SIG-M5 treated with dmso at 0.1 percent for 504 hours (cell line): ENCODE results near the gene FOXL3.

Experiments
- DNase-seq: peaks from one replicate; lab custom pipeline; 2025; ENCODE audit not compliant: unreplicated experiment; lab: John Stamatoyannopoulos, UW

Gene FOXL3

DNA sequence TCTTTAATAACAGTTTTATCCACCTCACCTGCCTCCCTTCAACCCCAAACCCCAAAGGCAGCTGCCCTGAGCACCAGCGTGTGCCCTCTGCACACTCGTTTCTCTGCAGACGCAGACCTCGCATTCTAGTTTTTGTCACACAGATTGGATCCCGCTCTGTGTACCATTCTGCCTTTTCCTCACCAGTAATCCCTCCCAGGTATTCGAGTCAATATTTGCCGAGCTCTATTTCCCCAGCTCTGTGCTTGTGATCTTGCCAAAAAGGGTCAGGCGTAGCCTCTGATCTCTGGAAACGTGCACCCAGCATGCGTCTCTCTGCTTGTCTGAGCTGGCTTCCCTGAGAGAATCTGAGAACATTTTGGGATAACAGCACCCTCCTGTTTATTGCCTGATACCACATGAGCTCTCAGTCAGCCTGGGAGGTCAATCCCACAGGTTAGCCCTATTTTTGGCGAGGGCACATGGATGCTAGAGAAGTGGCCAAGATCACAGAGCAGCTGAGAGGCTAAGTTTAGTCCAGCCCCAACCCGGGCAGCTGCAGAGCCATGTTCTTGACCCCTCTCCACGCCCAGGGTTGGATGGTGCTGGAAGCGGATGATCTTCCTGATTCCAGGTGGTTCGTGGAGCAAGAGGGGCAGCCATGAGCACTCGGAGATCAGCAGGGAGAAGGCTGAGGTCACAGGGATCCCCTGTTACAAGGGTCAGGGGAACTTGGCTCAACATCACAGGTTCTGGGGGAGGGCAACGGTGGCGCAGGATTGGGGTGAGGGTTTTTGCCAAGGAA is 29.1 kb downstream of the FOXL3 start:
- DNase-seq = no peak

DNA sequence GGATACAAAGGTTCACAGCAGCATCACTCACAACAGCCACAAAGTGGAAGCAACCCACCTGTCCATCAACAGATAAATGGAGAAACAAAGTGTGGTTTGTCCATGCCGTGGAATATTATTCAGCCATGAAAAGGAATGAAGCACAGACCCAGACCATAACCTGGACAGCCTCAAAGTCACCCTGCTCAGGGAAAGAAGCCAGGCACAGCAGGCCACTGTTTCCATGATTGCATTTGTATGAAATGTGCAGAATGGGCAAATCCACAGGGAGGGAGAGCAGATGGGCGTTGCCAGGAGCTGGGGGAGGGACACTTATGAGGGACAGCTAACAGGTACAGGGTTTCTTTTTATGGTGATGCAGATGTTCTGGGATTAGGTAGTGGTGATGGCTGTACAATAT is 30.3 kb downstream of the FOXL3 start:
- no peak for DNase-seq

DNA sequence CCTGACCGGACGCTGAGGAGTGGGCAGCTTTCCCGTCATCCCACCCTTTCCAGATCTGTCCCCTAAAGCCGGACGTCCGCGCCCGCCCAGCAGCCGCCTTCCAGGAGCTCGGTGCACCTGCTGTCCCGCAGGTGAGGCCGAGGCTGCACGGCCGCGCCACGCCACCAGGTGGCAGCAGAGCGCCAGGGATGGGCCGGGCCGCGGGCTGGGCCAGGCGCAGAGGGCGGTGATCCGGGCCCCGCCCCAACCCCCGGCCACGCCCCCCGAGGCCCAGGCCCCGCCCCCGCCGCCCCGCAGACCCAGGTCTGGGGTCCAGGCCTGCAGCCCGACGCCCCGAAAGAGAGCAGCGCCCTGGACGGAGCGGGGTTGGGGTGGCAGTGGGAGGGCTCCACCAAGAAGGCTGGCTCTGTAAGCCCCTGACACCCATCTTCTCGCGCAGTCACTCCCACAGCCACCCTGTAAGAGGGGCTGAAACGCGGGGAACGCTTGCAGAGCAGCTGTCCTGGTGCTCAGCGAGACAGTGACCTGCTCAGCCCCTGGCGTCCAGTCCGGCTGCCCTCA is 32.2 kb downstream of the FOXL3 start:
- no peak for DNase-seq

DNA sequence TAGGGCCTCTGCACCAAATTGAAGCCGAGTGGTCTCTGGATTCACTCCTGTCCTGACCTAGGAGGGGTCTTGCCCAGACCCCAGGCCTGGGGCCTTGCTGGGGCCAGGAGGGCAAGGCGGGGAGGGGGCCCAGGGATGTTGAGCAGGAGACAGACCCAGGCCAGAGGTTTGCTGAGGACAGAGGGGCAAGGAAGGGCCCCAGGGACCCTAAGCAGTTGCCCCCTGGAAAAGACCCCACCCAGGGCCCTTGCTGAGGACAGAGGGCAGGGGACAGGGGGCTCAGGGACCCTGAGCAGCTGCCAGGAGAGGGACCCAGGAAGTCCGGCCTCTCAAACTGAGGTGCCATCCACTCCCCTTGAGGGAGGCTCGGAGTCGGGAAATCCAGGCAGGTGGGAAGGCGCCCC is 32.7 kb downstream of the FOXL3 start:
- no peak for DNase-seq

DNA sequence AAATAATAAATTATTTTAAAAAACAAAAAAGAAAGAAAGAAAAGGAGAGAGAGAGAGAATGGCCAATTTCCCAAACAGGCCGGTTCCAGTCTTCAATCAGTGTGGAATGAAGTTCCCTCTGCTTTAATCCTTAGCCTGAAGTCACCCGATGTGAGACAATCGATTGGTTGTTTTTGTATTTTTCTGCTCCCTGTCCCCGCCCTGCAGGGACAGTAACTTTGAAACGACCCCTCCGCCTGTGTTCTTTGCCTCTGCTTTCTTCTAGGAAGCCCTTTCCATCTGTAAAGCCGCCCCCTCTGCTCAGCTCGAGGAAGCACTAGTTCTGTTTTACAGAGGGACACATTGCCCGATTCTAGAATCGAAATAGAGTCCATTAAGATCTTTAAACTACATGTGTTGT is 33.4 kb downstream of the FOXL3 start:
- DNase-seq = no peak

DNA sequence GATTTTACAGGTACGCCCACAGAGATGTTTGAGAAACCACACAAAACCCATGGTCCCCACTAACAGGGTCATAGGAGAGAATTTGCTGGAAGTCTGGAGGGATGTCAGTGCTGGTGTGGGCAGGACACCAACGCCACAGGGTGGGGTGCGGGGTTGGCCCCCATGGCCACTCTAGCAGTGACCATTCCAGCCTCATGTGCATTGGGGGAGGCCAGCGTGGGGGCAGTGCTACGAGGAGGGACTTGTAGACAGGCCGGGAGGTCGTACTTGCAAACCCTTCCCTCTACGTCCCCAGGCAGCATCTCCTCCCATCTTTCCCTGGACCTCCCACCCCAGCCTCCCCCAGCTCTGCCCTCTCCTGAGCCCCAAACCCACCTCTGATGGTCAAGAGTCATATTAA is 34.0 kb downstream of the FOXL3 start:
- DNase-seq = no peak

DNA sequence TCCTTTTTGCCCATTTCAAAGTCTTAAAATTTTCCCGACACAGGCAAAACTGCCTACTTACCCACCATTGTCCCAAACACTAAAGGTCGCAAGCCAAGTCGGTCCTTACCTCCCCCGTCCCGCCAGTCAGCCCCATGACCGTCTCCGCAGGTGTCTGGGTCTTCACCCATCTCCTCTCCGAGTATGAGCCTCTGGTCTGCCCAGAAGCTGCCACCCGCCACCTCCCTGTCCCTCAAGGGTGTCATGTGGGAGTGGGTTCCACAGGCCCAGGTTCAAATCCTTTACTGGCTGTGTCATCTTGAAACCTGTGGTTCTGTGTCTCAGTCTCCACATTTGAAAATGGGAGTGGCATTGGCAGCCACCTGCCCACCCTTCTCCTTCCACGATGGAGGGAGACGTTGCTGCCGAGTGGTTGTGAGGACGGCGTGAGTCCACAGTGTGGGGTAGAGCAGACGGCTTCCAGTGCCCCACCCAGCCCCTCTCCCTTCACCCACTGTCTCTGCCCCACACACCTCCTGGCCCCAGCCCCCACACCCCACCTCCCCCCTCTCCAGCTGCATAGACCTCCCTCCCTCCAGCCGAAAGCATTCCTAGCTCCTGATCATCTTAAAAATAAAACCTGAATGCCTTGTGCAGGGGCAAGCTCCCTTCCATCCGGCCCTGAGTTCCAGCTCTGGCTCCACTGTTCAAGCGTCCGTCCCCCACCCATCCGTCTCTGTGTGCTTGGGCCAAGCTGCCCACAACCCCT is 35.3 kb downstream of the FOXL3 start:
- no peak for DNase-seq

DNA sequence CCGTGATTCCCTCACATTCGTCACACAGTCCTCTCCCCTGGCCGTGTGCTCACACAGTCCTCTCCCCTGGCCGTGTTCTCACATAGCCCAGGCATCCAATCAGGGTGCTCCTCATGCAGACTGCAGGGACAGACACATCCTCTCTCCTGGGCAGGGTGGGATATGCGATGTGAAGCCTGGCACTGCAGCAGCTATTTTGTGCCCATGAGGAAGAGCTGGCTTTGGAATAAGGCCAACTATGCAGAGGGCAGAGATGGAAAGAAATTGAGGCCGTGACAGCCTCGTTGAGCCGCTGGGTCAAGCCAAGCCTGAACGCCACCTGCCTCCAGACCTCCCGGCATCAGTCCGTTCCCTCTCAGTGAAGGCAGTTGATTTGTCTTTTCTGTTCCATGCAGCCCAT is 35.8 kb downstream of the FOXL3 start:
- no peak for DNase-seq

DNA sequence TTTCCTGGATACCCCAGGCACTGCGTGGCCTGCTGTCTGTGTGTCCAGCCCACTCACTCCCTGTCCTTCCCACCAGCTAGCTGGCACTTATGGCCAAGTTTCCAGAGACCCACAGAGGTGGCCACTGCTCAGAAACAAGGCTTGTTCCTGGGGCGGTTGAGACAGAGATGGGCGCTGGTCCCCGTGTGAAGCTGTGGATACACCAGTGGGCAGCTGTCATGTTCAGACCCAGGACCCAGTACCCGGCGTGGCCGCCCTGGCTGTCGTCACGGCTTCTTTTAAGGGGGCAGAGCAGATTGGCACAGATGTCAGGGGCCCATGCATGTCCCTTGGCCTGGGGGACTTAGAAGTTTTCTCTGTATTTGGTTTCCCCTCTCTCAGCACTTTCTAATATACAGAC is 36.3 kb downstream of the FOXL3 start:
- DNase-seq = no peak

DNA sequence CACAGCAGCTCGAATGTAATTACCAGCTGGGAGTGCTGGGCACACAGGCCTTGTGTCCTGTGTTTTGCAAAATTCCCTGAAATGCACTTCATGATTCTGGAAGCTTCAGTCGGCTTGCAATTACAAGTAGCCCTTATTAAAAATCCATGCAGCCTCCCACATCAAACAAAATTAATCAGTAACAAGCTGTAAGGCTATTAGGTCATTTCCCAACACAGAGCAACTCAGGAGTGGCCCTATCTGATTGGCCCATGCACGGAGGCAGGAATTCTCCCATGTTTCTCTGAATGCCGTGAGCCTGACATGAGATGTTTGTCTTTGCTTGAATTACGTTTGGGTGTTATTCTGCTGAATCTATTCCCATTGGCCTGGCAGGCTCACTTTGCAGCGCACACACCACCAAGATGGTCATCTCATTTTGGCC is 36.9 kb downstream of the FOXL3 start:
- no peak for DNase-seq

DNA sequence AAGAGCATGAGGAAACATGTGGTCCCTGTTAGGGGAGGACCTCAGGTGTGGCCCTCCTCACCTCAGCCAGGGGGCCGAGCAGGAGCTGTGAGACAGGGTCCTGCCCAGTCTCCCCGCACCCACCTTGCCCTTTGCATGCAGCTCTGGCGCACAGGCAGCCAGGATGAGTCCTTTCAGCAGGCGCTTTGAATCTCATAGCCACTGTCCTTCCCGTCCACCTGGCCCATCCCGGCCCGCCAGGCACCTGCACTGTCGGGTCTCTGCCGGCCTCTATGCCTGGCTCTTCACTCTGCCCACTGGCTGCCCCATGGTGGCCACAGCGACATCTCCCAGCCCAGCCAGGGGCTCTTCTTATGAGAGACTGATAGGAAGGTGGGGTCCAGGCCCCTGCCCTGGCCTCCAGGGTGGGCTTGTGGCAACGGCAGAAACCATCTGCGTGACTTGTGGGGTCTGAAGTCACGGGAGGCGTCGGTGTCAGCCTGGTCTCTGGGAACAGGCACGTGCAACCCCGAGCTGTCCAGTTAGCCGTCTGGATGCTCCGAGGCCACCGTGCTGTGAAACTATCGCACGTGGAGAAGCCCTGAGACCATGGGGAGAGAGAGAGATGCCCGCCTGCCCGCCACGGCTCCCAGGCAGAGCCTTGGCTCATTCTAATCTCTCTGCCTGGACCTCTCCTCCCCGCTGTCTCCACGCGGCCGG is 37.4 kb downstream of the FOXL3 start:
- no peak for DNase-seq

DNA sequence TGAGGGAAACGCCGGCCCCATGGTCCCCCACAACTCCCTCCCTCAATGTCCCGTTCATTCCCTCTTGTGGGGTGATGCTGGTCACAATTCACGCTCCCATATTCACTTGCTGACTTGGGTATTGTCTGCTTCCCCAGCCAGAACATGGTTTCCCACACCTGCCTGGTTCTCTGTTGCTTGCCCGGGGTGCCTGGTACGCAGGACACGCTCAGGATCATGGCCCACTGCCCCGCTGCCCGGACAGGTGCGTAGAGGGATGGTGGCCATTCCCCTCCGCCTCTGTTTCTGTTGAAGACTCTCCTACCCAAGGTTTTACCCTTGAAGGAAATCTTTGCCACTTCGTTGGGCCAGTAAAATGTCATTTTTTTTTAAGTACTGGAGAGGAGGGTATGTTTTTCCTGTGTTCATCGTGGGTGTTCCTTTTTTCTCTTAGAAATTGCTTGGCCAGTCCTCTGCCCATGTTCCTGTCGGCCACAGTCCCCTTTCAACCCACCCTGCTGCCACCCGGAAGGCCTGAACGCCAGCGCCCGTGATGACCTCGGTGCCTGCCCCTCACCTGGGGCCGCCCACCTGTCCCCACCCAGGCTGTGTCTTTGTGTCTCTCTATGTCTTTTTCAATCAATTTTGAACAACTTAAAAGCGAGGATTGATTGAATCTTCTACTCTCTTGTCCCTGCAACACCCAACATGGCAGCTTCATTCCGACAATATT is 38.2 kb downstream of the FOXL3 start:
- DNase-seq = no peak

DNA sequence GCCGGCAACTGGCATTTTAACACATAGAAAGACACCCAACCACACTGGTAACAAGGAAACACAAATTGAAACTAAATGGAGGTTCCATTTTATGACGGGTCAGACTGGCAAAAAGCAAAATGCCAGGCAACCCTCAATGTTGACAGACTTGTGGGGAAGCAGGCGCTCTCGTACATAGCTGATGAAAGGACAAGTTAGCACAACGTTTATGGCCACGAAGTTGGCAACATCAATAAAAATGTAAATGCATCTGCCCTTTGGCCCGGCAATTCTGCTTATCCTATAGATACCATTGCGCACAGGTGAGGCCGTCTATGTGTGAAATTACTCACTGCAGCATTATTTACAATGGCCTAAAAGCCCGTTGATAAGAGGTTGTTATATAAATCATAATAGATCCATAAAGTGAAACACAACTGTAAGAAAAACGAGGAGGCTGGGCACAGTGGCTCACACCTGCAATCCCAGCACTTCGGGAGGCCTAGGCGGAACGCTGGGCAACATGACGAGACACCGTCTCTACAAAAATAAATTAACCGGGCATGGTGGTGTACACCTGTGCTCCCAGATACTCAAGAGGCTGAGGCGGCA is 39.8 kb downstream of the FOXL3 start:
- no peak for DNase-seq

DNA sequence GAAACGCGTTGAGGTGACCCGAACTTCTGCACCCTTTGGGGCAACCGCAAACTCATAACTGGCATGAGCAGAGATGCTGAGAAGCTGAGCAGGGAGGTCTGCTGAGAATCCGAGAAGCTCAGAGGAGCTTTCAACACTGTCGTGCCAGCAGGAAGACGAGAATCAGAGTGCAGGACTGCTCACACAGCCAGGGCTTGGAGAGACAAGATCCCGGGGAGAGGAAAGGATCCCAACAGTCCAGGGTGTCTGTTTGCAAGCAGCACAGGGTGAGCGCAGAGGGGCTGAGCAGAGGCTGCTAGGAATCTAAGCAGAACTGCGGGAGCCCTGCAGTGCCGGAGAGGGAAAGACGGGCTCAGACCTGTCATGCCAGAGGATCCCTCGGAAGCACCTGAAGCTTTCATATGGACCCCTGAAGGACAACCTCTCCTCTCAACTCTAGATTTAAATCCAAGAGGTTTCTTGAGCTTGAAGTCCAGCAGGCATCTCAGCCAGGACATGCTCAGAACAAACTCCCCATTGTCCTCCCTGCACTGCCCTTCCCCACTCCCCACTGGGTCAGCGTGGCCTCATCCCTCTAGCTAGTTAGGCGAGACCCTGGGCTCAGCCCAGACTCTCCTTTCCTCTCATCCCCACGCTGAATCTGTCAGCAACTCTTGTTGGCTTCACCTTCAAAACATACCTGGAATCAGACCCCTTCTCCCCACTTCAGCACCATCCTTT is 40.7 kb downstream of the FOXL3 start:
- no peak for DNase-seq

DNA sequence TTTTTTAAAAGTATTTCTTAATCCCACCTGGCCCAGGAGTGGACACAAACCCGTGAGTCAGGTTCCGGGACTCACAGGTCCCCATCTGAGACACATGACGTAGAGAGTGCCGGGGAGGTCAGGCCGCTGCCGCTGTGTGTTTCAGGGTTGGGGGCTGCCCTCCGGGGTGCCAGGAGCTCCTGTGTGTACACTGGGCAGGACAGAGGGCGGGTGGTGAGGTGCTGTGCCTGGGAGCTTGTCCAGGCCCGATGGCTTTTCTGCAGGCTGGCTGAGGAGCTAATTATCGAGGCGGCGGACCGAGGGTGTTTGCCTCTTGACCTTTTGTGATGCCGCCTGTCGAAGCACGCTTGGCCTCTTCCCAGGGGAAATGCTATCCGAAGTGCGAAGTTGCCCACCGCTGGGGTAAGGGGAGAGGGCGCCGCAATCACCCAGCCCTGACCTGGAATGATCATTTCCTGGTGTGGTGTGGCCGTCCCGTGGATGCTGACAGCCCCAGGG is 42.1 kb downstream of the FOXL3 start:
- no peak for DNase-seq

DNA sequence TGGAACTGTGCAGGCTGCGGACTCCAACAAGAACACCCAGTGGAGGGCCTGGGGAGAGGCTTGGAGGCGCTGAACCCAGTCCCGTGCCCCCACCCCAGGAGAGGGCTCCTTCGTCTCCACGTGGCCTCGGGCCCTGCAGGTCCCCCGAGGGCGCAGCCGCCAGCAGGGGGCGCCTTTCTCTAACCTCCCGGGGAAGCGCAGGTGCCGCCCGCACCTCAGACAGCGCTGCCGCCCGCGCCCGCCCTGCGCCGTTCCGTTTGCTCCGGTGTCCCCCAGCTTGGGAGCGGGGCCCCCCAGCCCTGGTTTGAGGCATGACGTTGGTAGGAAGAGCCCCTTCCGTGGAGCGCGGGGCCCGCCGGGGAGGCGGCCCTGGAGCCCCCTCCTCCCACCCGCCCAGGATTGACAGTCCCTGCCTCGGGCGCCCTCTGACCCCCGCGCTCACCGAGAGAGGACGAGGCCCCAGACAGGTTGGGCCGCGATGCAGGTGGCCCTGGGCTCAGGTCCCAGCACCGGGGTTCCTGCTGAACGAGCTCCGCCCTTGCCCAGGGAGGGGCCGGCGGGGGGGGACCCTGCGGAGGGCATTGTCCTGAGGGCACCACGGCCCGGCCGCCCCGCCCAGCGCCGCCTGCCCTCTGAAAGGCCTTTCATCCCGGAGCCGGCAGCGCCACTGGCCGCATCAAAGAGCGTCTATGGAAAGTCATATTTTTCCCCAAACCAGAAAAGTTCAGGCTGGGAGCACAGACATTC is 42.8 kb downstream of the FOXL3 start:
- DNase-seq = no peak

DNA sequence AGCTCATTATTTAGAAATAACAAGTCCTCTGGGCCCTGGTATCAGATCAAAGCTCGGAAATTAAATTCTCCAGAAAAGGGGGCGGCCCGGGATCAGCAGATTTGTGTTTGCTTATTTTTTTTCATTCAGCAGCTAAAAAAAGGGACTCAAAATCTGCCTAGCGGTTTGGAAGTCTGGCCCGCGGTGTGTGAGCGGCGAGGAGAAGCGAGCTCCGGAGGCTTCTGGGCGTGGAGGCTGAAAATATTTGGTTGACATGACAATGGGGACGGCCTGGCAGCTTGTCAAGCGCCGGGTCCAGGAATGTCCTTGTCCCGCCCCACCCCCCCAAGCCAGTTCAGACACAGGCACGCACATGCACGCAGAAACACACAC is 43.4 kb downstream of the FOXL3 start:
- DNase-seq = peak; percentile 14

DNA sequence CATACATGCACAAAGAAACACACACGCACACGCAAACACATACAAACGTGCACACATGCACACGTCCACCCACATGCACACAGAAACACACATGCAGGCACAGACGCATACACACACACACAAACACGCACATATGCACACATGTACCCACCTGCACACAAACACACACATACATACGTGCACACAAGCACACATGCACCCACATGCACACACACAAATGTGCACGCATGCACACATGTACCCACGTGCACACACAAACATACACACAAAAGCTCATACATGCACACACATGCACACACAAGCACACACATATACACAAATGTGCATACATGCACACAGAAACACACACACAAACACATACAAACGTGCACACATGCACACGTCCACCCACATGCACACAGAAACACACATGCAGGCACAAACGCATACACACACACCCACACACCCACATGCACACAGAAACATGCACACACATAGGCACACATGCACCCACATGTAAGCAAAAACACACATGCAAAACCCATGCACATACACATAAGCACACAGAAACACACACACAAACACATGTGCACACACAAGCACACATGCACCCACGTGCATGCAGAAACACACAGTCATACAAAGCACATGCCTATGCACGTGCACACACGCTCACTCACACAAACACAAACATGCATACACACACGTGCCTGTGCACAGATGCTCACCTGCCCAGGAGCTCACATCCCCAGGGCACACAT is 44.8 kb downstream of the FOXL3 start:
- DNase-seq = no peak
